Parathyroid adenoma (tissue), 2 donors: Measurements from ENCODE around the gene CDC14A.

Source experiments
- H2AFZ ChIP-seq: fragments of 300-600 bp; sonication (generic); one replicate; pipeline ENCODE4 v1.7.0; 2017; ENCODE audit warnings: antibody characterized with exemption, mild to moderate bottlenecking
- H3K27ac ChIP-seq: fragments of 300-600 bp; sonication (generic); one replicate; pipeline ENCODE4 v1.7.0; 2017
- H3K27me3 ChIP-seq: fragments of 300-600 bp; sonication (generic); one replicate; pipeline ENCODE4 v1.7.0; 2017; ENCODE audit warnings: low read length; ENCODE audit not compliant: control insufficient read depth, insufficient read depth
- H3K36me3 ChIP-seq: fragments of 300-600 bp; sonication (generic); one replicate; pipeline ENCODE4 v1.7.0; 2017; ENCODE audit warnings: low read length; ENCODE audit not compliant: control insufficient read depth, insufficient read depth
- H3K4me1 ChIP-seq: fragments of 300-600 bp; sonication (generic); one replicate; pipeline ENCODE4 v1.7.0; 2017; ENCODE audit warnings: control low read depth
- H3K4me2 ChIP-seq: fragments of 300-600 bp; sonication (generic); one replicate; pipeline ENCODE4 v1.7.0; 2017; ENCODE audit warnings: low read length
- H3K4me3 ChIP-seq: fragments of 300-600 bp; sonication (generic); one replicate; pipeline ENCODE4 v1.7.0; 2017; ENCODE audit warnings: low read depth, low read length
- H3K79me2 ChIP-seq: fragments of 300-600 bp; sonication (generic); one replicate; pipeline ENCODE4 v1.7.0; 2017; ENCODE audit warnings: control low read depth
- H3K9ac ChIP-seq: fragments of 300-600 bp; sonication (generic); one replicate; pipeline ENCODE4 v1.7.0; 2017; ENCODE audit warnings: mild to moderate bottlenecking
- H3K9me3 ChIP-seq: fragments of 300-600 bp; sonication (generic); one replicate; pipeline ENCODE4 v1.7.0; 2017; ENCODE audit warnings: low read length; ENCODE audit not compliant: control insufficient read depth
- CTCF ChIP-seq: fragments of 300-600 bp; sonication (generic); IDR thresholded peaks from one replicate; pipeline ENCODE4 v1.7.0; 2017; ENCODE audit warnings: antibody characterized with exemption, mild to moderate bottlenecking
- donor health status: primary hyperparathyroidism.

CDC14A gene

DNA sequence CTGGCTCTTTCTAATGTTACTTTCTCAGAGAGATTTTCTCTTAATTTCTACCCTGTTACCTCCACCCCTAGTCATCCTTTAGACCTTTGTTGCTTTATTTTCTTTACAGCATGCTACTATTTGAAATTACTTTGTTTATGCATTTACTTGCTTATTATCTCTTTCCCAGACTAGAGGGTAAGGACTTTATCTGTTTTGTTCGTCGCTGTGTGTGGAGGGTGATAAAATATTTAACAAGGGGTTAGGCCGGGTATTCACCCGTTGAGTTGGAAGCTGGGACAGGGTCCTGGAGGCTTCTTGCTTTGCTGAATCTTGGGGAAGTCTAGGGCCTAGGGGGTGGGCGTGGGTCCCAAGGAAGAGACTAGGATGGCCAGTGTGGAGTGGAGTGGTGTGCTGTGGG, 43.6 kb downstream of the CDC14A start:
- no peaks in the 10 kb centered on the region for H3K79me2 ChIP-seq
- no peak overlapping the region for H3K9ac ChIP-seq
- no peak overlapping the region for H3K27ac ChIP-seq
- H3K36me3 ChIP-seq, result no peaks in the 10 kb centered on the region
- H3K4me3 ChIP-seq, result no peak overlapping the region
- H3K27me3 ChIP-seq, result no peaks in the 10 kb centered on the region
- no peaks in the 10 kb centered on the region for H3K9me3 ChIP-seq
- TF ChIP-seq CTCF, result no peak
- no peak overlapping the region for H3K4me2 ChIP-seq
- no peaks in the 10 kb centered on the region for H3K4me1 ChIP-seq
- H2AFZ ChIP-seq, result no peak overlapping the region

- Histone ChIP-seq H2AFZ (no peak overlapping the region), H3K9me3 (no peaks in the 10 kb centered on the region), H3K36me3 (no peaks in the 10 kb centered on the region), H3K79me2 (no peaks in the 10 kb centered on the region), H3K27ac (no peak overlapping the region), H3K9ac (no peak overlapping the region), H3K27me3 (no peaks in the 10 kb centered on the region), H3K4me3 (no peak overlapping the region), H3K4me2 (no peak overlapping the region), H3K4me1 (no peaks in the 10 kb centered on the region)
- no peak for TF ChIP-seq CTCF
These were observed 44.3 kb downstream of the CDC14A start for GRCh38 chr1:100396651-100397050.

DNA sequence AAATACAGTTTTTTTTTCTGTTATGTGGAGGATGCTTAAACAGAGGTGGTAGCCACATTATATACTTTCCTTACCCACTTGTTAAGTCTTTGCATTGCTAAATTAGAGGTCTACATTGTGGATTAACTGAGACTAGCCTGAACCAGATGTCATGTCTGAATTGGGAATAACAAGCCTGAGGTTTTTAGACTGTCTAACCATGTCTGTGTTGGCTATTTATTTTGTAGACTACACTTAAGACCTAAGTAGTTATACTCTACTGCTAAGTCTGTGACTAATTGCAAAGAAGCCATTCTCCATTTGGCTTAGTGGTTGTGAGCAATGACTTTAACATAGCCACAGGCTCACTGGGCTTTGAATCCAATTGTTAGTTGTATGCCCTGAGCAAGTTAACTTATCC, 45.4 kb downstream of the CDC14A start:
- Histone ChIP-seq H3K79me2 (no peaks in the 10 kb centered on the region), H3K4me1 (no peaks in the 10 kb centered on the region)
- TF ChIP-seq CTCF, result no peak

DNA sequence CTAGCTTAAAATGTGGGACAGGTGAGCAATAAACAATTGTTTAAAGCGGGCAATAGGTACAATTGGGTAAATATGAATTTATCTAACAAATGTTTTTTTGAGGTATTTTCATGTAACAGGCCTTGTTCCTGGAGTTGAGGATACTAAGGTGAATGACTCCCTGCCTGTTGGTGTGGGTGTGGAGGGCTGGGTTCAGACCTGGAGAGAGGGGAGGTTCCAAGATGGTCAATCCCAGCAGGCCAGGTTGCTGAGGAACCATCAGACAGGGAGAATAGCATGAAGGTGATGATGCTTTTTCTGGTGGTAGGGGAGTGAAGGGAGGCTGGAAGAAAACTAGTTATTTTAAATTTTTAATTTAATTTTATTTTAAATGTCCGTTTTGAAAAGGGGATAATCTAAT, 46.3 kb downstream of the CDC14A start:
- Histone ChIP-seq H3K4me1 (no peaks in the 10 kb centered on the region), H3K9ac (no peak overlapping the region)

More for the DNA sequence above, 45.4 kb downstream of the CDC14A start:
- Histone ChIP-seq H3K4me3 (no peak overlapping the region), H3K27ac (no peak overlapping the region), H3K9ac (no peak overlapping the region), H3K36me3 (no peaks in the 10 kb centered on the region), H3K27me3 (no peaks in the 10 kb centered on the region), H2AFZ (no peak overlapping the region), H3K9me3 (no peaks in the 10 kb centered on the region), H3K4me2 (no peak overlapping the region)

More for the DNA sequence above, 46.3 kb downstream of the CDC14A start:
- Histone ChIP-seq H3K27me3 (no peaks in the 10 kb centered on the region), H3K27ac (no peak overlapping the region), H2AFZ (no peak overlapping the region), H3K4me3 (no peak overlapping the region), H3K36me3 (no peaks in the 10 kb centered on the region), H3K79me2 (no peaks in the 10 kb centered on the region), H3K4me2 (no peak overlapping the region), H3K9me3 (no peaks in the 10 kb centered on the region)
- TF ChIP-seq CTCF, result no peak
